Measurements from ENCODE around the gene MORN5.

The MORN5 gene

GRCh38 chr9:122218071-122218934 is 58.6 kb downstream of the MORN5 start:
- DNase-seq, result no peak

GRCh38 chr9:122218935-122219855 is 59.5 kb downstream of the MORN5 start:
- DNase-seq, result no peak

GRCh38 chr9:122219856-122220672 is 60.4 kb downstream of the MORN5 start:
- no peak for DNase-seq

- DNase-seq, result no peak
Measured at GRCh38 chr9:122220673-122221182, 61.0 kb downstream of the MORN5 start.

- no peak for DNase-seq
Measured at GRCh38 chr9:122221183-122221811, 61.6 kb downstream of the MORN5 start.

GRCh38 chr9:122222791-122223190 is 63.1 kb downstream of the MORN5 start:
- no peak for DNase-seq

GRCh38 chr9:122223435-122223834 is 63.7 kb downstream of the MORN5 start:
- DNase-seq, result no peak

GRCh38 chr9:122225312-122226141 is 65.8 kb downstream of the MORN5 start:
- DNase-seq, result no peak

GRCh38 chr9:122226142-122226757 is 66.5 kb downstream of the MORN5 start:
- no peak for DNase-seq

GRCh38 chr9:122226758-122227574 is 67.3 kb downstream of the MORN5 start:
- no peak for DNase-seq

- no peak for DNase-seq
Measured at GRCh38 chr9:122227575-122227900, 67.8 kb downstream of the MORN5 start.

GRCh38 chr9:122228191-122228567 is 68.5 kb downstream of the MORN5 start:
- no peak for DNase-seq

- no peak for DNase-seq
Measured at GRCh38 chr9:122228568-122229484, 69.1 kb downstream of the MORN5 start, which contains the start of gene LHX6. TSS of gene LHX6 (minus strand) at chr9:122228957. CDS start at chr9:122228740, 217 bp downstream.

- DNase-seq, result no peak
Measured at GRCh38 chr9:122229485-122229837, 69.8 kb downstream of the MORN5 start.

GRCh38 chr9:122232796-122233306 is 73.1 kb downstream of the MORN5 start:
- no peak for DNase-seq

GRCh38 chr9:122234022-122234748 is 74.5 kb downstream of the MORN5 start:
- DNase-seq, result no peak

GRCh38 chr9:122236681-122237080 is 77.0 kb downstream of the MORN5 start:
- peak; percentile 16 for DNase-seq

GRCh38 chr9:122239722-122240121 is 80.0 kb downstream of the MORN5 start:
- no peak for DNase-seq

Measured in NCI-H1694 (cell line).